Stimulated activated naive CD8-positive, alpha-beta T cell treated with anti-CD3 and anti-CD28 coated beads, Interleukin-15, amount 100 ng/mL, for 72 hours (primary cell): ENCODE results near the gene TMEM107.
"Not testable (repeated sequence)": the region's sequence is repeated elsewhere in the genome, so short reads cannot be mapped to it uniquely, and the experiment has no call there.

ENCODE experiments used
- ATAC-seq: fragments of 150-1000 bp; cut with Tn5 transposase; 2 replicates; pipeline ENCODE4 v1.10.0; 2021; ENCODE audit warnings: mild to moderate bottlenecking, moderate library complexity
- DNase-seq, 2 donors: peaks; one replicate each; pipeline ENCODE4 v3.0.0; 2021 to 2022
- H3K27ac Mint-ChIP-seq, 2 donors: one replicate each; pipeline ENCODE4 v1.8.0; 2022; ENCODE audit warnings: mild to moderate bottlenecking in 2 of 2, mixed read lengths in 2 of 2, moderate library complexity in 2 of 2
- H3K27me3 Mint-ChIP-seq: one replicate; pipeline ENCODE4 v1.8.0; 2022; ENCODE audit warnings: mixed read lengths
- H3K4me1 Mint-ChIP-seq: one replicate; pipeline ENCODE4 v1.8.0; 2022; ENCODE audit warnings: mild to moderate bottlenecking, mixed read lengths
- H3K4me3 Mint-ChIP-seq, 2 donors: one replicate each; pipeline ENCODE4 v1.8.0; 2022; ENCODE audit warnings: mild to moderate bottlenecking in 2 of 2, mixed read lengths in 2 of 2, moderate library complexity in 1 of 2
- H3K9me3 Mint-ChIP-seq, 2 donors: one replicate each; pipeline ENCODE4 v1.8.0; 2022; ENCODE audit warnings: mixed read lengths in 2 of 2

TMEM107 gene

DNA sequence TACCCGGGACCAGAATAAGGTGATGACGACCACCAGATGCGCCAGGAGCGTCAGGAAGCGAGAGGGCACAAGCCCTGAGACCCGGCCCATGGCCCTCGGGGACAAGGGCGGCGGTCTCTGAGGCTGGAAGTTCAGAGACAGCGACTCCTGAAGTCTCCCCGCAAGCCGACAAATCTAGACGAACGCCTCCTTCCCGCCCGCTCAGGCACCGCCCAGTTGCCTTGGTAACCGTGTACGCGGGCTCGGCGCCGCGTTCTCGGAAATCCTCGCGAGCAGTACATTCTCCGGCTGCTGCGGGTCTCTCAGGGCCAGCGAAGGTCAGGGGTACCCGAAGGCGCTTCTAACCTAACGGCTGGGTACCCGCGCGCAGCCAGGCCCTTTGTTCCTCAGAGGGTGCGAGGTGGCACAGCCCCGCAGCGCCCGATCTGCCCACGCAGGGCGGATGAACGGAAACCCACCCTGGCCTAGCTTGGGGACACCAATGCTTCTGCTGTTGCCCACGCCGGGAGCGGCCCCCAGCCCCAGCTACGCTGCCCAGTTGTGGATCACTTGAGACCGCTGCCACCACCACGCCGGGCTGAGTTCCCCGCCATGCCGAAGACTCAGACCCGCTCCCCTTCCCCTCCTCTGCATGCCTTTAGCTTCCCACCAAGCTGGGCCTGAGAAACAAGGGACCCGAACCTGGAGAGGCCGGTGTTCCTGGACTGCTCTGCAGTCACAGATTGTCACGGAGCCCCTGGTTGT, at the start of gene TMEM107:
TMEM107 (minus strand) TSS at position 184 of the 744 bp plus-strand sequence; CDS start at position 90, 94 bp downstream.
- ATAC-seq (peak; percentile 69), DNase-seq (peak; percentile 78 to 86)
- H3K4me1 Mint-ChIP-seq = peaks cover 50% of the 10 kb centered on the region
- H3K27ac Mint-ChIP-seq = peak within 1 kb of the TSS; percentile 95 to 96
- no peaks in the 10 kb centered on the region for H3K27me3 Mint-ChIP-seq
- H3K9me3 Mint-ChIP-seq = no peaks in the 10 kb centered on the region
- peak within 1 kb of the TSS; percentile 95 to 96 for H3K4me3 Mint-ChIP-seq

DNA sequence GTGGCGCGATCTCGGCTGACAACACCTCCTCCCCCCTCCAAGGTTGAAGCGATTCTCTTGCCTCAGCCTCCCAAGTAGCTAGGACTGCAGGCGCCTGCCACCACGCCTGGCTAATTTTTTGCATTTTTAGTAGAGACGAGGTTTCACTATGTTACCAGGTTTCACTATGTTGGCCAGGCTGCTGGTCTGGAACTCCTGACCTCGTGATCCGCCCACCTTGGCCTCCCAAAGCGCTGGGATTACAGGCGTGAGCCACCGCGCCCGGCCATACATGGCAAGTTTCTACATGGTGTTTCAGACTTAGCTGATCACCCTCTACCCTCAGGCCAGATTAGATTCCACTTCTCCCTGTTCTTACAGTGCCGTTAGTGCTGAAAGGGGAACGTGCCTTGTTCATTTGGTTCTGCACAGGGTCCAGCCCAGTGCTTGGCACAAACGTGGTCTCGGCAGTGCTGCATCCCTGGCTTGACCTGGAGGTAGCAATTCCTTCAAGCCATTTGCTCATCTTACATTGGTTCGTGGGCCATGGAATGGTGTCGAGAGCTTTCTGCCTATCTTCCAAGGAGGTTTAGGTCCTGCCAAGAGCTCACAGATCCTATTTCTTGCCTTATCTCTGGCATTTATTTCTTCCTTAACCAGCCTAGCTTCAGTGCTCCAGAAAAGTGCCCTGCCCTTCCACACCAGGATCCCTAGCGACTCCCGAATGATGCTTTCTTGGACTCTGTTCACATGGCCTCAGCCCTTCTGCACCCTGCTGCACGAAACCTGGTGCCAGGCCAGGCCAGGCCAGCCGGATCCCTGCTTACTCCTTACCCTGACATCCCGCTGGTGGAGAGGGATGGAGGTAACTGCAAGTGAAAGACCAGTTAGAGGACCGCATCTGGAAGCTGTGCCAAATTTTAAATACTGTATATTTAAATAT, 49.0 kb upstream of the TMEM107 start:
- Mint-ChIP-seq H3K27ac (peak overlapping the region in 1 of 2 donors; percentile 51), H3K9me3 (no peaks in the 10 kb centered on the region), H3K27me3 (no peaks in the 10 kb centered on the region), H3K4me3 (peak overlapping the region; percentile 25 to 88), H3K4me1 (peaks cover 68% of the 10 kb centered on the region)
- ATAC-seq (no peak), DNase-seq (no peak)

DNA sequence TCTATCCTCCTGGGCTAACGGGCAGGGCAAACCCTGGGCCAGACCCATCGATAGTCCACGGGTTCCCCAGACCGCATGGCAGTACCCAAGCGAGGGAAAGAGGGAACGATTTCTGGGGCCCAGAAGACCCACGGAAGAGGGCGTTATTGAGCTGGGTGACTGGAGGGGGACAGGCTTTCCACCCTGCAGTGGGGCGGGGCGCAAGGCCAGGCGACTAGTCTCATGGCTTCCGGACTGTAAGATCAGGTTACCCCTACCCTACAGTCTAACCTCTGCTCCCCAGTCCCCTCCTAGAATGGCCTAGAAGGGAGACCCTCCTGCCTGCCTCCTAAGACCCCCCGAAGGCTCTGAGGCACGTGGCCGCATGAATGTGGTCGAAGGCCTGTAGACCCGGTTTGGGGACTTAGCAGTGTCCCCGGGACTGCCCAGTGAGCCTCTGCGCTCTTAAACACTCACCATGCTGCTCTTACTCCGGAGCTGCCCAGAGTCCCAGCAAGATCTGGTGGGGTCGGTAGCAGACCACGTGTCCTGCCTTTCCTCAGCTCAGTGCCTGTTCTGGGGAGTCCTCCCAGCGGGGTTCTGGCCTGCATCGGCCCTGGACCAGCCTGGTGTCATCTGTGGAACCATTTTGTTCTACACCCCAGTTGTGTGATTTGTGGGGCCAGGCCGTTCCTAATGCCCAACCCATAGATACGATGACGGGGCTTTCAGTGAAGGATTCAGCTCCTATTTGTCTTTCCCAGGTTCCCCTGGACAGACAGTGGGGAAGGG, 47.4 kb upstream of the TMEM107 start:
- Mint-ChIP-seq H3K4me1 (peaks cover 75% of the 10 kb centered on the region), H3K27ac (peak overlapping the region; percentile 93 to 100), H3K27me3 (no peaks in the 10 kb centered on the region), H3K9me3 (no peaks in the 10 kb centered on the region), H3K4me3 (peak overlapping the region; percentile 88 to 96)
- peak; percentile 60 to 72 for DNase-seq
- peak; percentile 13 for ATAC-seq

- H3K27ac Mint-ChIP-seq = peak overlapping the region; percentile 93 to 100
- no peaks in the 10 kb centered on the region for H3K9me3 Mint-ChIP-seq
- DNase-seq (peak; percentile 92), ATAC-seq (peak; percentile 60)
- peak overlapping the region; percentile 88 to 96 for H3K4me3 Mint-ChIP-seq
- peaks cover 80% of the 10 kb centered on the region for H3K4me1 Mint-ChIP-seq
- no peaks in the 10 kb centered on the region for H3K27me3 Mint-ChIP-seq
Observed at GRCh38 chr17:8222630-8223355, 46.6 kb upstream of the TMEM107 start.

- Mint-ChIP-seq H3K27ac (peak overlapping the region; percentile 93 to 100), H3K27me3 (no peaks in the 10 kb centered on the region), H3K4me1 (peaks cover 76% of the 10 kb centered on the region), H3K4me3 (peak overlapping the region; percentile 88 to 96), H3K9me3 (no peaks in the 10 kb centered on the region)
- DNase-seq (no peak), ATAC-seq (no peak)
Observed at GRCh38 chr17:8222380-8222629, 46.1 kb upstream of the TMEM107 start.

GRCh38 chr17:8221663-8222379, 45.6 kb upstream of the TMEM107 start:
- Mint-ChIP-seq H3K27ac (peak overlapping the region; percentile 93 to 100), H3K4me1 (peaks cover 71% of the 10 kb centered on the region), H3K27me3 (no peaks in the 10 kb centered on the region), H3K9me3 (no peaks in the 10 kb centered on the region), H3K4me3 (peak overlapping the region; percentile 88 to 96)
- ATAC-seq (peak; percentile 73), DNase-seq (peak; percentile 93 to 95)

GRCh38 chr17:8220783-8221662, 44.8 kb upstream of the TMEM107 start:
- H3K9me3 Mint-ChIP-seq = no peaks in the 10 kb centered on the region
- peak; percentile 33 for ATAC-seq
- H3K4me3 Mint-ChIP-seq = peak overlapping the region; percentile 88 to 96
- H3K27ac Mint-ChIP-seq = peak overlapping the region; percentile 93 to 100
- DNase-seq = peak; percentile 87 to 91
- peaks cover 63% of the 10 kb centered on the region for H3K4me1 Mint-ChIP-seq
- H3K27me3 Mint-ChIP-seq = no peaks in the 10 kb centered on the region

GRCh38 chr17:8214000-8214399, 37.8 kb upstream of the TMEM107 start:
- not testable (repeated sequence) for H3K27me3 Mint-ChIP-seq, H3K9me3 Mint-ChIP-seq, ATAC-seq, H3K27ac Mint-ChIP-seq, H3K4me3 Mint-ChIP-seq, DNase-seq
- peaks cover 35% of the 10 kb centered on the region for H3K4me1 Mint-ChIP-seq

GRCh38 chr17:8212312-8213180, 36.4 kb upstream of the TMEM107 start:
- Mint-ChIP-seq H3K27ac (peak overlapping the region in 1 of 2 donors; percentile 48), H3K27me3 (no peaks in the 10 kb centered on the region), H3K9me3 (no peaks in the 10 kb centered on the region), H3K4me1 (peaks cover 38% of the 10 kb centered on the region), H3K4me3 (no peak overlapping the region)
- no peak for DNase-seq
- ATAC-seq = no peak

- ATAC-seq = peak; percentile 60
- peak overlapping the region; percentile 94 to 100 for H3K27ac Mint-ChIP-seq
- H3K4me3 Mint-ChIP-seq = peak overlapping the region; percentile 93 to 99
- H3K4me1 Mint-ChIP-seq = peaks cover 50% of the 10 kb centered on the region
- DNase-seq = no peak
- H3K9me3 Mint-ChIP-seq = no peaks in the 10 kb centered on the region
- no peaks in the 10 kb centered on the region for H3K27me3 Mint-ChIP-seq
Observed at GRCh38 chr17:8210761-8211458, 34.7 kb upstream of the TMEM107 start.

GRCh38 chr17:8209907-8210760, 34.0 kb upstream of the TMEM107 start, which contains the start of gene AURKB:
TSS of gene AURKB (minus strand) at chr17:8210575. CDS start at chr17:8210224, 351 bp downstream.
- ATAC-seq = peak; percentile 98
- H3K4me1 Mint-ChIP-seq = peaks cover 50% of the 10 kb centered on the region
- H3K9me3 Mint-ChIP-seq = no peaks in the 10 kb centered on the region
- DNase-seq = peak; percentile 85 to 92
- H3K27ac Mint-ChIP-seq = peak within 1 kb of the TSS; percentile 94 to 100
- H3K4me3 Mint-ChIP-seq = peak within 1 kb of the TSS; percentile 93 to 99
- no peaks in the 10 kb centered on the region for H3K27me3 Mint-ChIP-seq
